GM19238 (cell line): Measurements from ENCODE around the gene CIAPIN1.

Experiments
- DNase-seq: peaks from one replicate; pipeline ENCODE4 v3.0.0; 2011; ENCODE audit warnings: low spot score; ENCODE audit not compliant: insufficient read length

The CIAPIN1 gene

DNA sequence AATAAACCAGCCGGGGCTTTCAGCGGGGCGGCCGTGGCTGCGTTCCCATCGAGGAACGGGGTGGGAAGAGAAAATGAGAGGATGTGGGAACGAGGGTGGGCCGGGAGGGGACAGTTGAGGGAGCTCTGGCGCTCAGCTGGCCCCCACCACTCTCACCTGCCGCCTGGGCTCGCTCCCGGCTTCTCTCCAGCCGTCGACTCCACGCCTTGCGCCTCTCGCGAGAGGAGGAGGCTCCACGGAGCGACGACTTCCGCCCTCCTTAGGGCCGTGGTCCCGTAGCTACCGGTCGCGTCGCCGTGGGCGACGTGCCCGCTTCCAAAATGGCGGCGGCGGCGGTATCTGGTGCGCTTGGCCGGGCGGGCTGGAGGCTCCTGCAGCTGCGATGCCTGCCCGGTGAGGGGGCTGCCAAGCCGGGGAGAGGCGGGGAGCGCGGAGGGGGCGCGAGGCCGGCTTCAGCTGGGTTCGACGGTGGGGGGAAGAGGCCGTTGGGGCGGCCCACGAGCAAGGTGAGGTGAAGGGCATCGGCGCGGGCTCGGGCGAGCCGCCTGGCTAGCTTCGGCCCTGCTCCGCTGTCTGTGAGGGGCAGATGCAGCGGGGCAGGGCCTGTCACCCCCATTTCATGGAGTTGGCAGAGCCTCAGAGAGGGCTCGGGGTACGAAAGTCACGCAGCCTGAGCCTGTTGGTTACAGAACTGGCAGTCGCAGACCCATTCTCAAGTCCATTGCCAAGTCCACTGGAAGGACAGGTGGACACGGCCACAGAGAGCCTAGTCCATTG lies at the start of gene CIAPIN1, which contains the start of gene COQ9:
CIAPIN1 (minus strand) TSS at position 200 of the 777 bp plus-strand sequence. CDS start 6,457 bp downstream, outside the sequence.
COQ9 (plus strand) TSS at position 294 of the 777 bp plus-strand sequence; CDS start at position 321, 27 bp downstream.
- DNase-seq, result peak; percentile 93

DNA sequence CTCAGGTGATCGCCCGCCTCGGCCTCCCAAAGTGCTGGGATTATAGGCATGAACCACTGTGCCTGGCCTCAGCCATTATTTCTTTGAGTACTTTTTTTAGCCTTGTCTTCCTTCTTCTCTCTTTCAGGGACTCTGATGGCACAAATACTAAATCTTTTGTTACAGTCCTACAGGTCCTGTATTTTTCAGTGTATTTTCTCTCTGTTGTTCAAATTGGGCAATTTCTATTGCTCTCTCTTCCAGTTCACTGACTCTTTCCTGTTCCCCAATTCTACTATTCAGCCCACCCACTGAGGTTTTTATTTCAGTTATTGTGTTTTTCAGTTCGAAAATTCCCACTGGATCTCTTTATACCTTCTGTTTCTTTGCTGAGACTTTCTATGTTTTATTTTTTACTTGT lies 46.6 kb upstream of the CIAPIN1 start:
- DNase-seq, result no peak

DNA sequence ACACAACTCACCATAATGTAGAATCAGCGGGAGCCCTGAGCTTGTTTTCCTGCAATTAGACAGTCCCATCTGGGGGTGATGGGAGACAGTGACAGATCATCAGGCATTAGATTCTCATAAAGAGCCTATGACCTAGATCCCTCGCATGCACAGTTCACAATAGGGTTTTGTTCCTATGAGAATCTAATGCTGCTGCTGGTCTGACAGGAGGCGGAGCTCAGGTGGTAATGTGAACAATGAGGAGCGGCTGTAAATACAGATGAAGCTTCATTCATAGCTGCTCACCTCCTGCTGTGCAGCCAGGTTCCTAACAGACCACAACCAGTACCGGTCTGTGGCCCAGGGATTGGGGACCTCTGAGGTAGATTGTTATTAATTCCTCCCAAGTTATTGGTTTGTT lies 42.0 kb upstream of the CIAPIN1 start:
- no peak for DNase-seq

DNA sequence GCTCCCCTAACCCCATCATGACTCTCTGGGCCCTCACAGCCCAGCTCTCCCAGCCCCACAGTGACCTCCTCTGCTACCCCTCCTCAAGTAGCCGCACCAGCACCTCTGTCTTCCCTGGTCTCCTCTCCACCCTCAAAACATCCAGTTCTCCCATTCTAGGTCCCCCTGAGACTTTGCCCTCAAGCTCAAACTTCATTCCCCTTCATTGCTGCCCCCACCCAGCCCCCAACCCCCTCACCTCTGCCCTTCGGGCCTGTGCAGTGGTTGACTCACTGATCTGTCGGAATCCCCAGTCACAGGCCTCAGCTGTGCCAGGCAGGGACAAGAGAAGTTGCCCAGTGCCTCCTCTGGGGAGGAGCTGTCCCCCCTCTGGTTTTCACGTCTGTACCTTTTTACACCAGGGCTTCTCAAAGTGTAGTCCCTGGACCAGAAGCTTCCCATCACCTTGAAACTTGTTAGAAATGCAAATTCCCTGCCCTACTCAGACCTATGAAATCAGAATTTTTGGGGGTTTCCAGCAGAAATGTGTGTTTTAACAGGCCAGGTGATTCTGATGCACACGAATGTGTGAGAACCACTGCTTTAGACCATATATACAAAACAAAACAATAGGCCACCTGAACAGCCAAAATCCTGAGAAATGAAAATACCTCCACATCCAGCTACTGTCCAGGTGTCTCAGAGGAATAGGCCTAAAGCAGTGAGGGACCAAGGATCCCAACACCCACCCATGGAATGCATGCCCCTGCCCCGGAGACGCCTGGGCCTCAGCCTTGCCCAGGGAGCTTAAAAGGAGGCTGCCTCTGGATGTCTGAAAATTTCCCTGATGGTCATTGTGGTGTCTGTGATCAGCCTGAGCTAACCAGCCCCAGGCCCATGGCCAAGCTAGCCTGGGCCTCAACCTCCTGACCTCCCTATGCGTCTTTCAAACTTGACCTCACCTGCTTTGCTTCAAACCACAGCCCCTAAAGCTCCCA lies 40.0 kb upstream of the CIAPIN1 start:
- no peak for DNase-seq

DNA sequence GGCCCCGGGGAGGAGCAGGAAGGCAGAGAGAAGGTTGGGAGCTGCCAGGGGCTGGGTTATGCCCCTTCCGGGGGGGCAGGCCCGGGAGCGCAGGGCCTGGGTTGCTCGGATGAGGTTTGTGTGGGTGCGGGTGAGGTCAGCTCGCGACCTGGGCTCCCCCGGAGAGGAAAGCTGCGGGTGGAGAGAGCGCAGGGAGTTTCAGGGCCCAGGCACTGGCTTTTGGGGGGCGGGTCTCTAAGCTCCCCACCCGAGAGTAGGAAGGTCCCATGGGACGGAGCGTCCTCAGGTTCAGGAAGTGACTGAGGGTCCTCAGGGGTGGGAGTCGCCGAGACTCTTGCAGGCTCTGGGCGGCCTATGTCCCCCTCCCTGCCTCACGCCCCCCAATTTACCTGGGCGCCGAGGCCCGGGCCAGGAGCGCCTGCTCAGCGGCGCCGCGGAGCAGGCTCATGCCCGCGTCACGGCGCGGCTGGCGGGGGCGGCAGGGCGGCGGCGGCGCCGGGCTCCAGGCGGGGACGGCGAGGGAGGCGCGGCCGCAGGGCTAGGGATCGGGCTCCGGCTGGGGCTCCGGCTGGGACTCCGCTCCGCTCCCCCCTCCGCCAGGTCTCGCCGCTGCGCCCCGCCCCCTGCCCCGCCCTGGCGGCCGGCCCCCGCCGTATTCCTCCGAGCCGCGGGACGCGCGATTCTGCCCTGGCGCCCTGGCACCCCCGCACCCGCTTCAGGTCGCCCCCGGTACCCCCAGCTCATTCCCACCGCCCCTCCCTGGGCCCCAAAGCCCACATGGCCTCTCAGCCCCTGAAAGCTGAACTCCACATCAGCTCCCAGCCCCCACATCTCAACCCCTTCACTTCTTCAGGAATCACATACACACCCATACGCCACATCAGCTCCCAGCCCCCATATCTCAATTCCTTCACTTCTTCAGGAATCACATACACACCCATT lies 39.0 kb upstream of the CIAPIN1 start, which contains the start of gene DOK4:
DOK4 (minus strand) TSS at position 578 of the 942 bp plus-strand sequence. CDS start 6,986 bp downstream, outside the sequence.
- peak; percentile 95 for DNase-seq

DNA sequence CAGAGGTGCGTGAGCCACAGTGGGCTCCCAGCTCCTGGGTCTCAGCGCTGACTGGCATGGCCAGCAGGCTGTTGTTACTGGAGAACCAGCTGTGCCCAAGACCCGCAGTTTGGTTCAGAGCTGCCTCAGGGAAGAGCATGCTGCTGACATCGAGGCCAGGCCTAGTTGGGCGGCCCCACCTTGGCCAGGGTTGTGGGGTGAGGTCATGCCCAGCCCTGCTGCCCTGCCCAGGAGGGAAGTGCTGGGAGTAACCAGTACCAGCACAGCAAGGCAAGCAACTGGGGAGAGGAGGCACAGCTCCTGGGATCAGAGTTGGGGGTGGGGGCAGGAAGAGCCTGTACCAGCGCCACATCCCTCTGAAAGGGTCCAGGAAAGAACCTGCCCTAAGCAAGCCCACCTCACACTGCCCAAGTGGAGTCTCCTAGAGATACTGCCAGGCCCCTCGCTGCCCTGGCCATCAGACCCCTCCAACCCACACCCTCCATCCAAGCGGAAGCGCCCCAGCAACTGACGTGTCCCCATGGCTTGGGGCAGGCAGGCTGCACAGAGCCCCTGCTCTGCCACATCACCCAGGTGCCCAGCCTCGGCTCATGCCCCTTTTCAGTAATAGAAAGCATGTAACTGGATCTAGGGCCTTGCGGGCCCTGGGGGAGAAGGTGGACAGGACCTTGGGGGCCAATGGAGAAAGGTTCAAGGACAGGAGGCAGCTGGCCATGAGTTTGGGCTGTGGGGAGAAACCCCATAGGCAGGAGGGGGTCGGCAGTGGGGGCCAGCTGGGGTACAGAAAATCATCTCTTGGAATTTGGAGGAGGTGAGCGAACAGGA lies 38.1 kb upstream of the CIAPIN1 start:
- DNase-seq, result no peak

DNA sequence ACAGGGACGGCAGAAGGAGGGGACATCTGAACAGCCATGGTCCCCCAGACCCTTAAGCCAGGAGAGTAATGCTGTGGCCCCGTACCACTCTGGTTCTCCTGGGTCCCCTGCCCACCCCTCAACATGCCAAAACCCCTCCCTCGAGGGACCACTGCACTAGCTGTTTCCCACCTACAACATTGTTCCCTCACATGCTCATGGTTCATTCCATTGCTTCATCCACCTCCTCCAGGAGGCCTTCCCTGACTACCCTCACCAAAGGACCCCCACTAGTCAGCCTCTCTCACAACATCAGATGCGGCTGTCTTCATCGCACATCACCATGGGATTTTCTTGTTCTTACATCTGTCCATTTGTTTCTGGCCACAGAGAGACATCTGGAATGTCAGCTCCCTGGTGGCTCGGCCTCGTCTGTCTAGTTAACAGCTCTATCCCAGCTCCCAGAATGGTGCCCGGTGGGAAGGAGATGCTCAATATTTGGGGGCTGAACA lies 37.4 kb upstream of the CIAPIN1 start:
- no peak for DNase-seq

DNA sequence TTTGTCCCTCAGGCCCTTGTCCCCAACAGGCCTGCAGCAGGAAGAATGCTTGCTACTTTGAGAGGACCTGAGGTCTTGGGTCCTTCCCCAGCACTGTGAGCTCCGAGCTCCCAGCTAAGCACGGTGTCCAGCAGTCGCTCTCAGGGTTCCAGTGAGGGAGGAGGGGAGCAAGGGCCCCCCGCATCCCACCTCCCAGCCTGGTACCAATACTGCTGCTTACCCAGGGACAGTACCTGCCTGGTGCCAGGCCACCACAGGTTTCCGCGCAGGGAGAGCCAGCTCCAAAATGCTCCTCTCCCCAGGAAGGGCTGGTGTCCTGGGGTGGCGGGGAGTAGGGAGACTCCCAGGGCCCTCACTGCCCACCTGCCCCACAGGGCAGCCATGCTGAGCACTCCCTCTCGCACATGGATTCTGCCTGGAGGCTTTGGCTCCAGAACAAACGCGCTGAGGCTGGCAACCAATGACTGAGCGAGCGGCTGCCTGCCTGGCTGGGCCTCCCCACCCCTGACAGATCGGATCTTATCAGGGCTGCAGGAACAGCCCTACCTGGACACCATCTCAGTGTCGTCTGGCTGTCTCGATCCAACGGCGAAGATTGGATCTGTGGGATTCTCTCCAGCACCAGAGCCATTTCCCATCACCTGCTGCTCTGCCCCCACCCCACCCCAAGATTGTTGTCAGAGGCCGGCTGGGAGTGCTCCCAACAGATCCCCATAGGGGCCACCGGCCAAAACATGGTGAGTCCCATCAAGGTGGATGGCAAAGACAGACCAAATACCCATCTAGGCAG lies 36.7 kb upstream of the CIAPIN1 start:
- no peak for DNase-seq

DNA sequence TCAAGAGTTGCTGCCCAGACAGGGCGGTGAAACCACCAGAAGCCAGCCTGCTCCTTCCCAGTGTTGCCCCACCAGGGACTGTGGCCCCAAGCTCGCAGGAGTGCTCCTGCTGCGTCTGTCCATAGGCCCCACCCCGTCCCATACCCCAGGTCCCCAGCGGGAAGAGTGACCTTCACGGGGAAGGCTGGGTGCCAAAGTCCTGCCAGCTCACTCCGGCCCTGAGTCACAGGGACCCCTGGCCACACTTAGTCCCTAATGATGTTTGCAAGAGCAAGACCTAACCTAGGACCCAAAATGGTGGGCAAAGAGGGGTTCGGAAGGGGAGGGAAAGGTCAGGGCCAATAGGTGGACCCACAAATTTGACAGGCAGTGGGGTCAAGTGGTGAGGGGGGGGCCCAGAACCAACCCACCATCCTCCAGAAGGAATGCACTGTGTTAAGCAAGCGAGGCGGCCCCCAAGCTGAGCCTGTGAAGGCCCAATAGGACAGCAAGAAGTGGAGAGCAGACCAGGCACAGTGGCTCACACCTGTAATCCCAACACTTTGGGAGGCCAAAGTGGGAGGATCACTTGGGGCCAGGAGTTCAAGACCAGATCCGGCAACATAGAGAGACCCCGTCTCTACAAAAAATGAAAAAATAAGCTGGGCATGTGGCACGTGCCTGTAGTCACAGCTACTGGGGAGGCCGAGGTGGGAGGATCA lies 35.8 kb upstream of the CIAPIN1 start:
- no peak for DNase-seq

DNA sequence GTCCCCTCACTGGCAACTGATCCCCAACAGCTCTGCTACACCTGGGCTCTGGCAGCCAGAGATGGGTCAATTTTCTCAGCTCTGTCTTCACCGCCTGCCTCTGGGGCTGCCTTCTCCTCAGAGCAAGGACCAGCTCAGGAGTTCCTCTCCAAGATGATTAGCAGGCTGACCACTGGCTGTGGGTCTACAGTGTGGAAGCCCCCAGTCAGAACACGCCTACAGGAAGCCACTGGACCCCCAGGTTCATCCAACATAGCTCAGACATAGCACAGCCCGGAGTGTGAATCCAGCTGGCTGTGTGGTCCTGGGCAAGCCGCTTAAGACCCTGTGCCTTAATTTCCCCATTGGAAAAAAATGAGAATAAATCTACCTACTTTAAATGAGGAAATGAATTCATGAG lies 34.2 kb upstream of the CIAPIN1 start:
- DNase-seq, result no peak

DNA sequence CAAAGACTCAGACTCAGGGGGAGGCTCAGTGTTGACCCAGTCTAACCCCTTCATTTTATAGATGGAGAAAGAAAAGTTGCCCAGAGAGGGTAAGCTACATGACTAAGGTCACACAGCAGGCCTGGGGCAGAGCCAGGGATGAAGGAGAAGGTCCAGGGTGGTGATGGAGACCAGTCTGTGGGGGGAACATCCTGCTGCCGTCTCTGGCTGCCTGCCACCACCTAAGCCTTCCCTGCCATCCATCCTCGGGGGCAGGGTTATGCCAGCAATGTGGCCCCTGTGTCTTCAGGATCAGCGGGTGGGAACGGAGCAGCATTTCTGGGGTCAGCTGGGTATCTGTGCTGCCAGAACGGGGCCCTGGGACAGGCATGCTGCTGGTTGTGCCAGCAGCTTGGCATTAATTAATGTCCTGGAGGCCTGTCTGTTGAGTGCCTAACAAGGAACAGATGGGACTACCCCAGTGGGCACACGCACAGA lies 33.6 kb upstream of the CIAPIN1 start:
- DNase-seq, result no peak

DNA sequence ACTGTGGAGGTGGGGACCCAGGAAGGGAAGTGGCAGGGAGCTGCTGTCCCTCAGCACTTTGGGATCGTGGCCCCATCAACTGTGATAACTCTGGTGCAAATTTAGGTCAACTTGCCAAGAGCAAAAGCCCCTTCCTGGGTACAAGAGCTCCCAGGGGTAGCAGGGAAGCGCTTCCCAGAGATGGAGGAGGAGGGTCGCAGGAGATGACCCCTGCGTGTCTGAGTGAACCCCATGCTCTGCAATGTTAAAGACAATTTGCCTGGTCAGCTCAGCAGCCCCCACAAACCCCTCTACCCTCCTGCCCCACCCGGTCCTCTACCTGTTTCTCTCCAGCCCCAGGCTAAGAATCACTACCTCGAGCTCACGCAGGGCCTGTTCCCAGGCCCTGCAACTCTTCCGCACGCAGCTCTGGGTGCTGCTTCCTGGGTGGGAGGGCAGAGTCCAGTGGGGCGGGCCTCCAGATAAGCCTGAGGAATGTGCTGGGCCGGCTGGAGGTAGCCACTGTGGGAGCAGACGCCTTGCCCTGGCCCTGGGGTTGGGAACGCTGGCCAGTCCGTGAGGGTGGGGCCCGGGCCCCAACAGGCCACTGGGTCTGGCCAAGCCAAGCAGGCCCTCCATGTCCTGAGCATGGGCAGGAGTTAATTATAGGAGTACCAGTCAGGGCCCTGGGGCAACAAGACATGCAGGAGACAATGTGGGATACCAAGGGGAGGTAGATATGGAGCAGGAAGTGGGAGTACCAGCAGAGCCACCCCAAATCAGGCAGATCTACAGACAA lies 33.0 kb upstream of the CIAPIN1 start:
- no peak for DNase-seq

DNA sequence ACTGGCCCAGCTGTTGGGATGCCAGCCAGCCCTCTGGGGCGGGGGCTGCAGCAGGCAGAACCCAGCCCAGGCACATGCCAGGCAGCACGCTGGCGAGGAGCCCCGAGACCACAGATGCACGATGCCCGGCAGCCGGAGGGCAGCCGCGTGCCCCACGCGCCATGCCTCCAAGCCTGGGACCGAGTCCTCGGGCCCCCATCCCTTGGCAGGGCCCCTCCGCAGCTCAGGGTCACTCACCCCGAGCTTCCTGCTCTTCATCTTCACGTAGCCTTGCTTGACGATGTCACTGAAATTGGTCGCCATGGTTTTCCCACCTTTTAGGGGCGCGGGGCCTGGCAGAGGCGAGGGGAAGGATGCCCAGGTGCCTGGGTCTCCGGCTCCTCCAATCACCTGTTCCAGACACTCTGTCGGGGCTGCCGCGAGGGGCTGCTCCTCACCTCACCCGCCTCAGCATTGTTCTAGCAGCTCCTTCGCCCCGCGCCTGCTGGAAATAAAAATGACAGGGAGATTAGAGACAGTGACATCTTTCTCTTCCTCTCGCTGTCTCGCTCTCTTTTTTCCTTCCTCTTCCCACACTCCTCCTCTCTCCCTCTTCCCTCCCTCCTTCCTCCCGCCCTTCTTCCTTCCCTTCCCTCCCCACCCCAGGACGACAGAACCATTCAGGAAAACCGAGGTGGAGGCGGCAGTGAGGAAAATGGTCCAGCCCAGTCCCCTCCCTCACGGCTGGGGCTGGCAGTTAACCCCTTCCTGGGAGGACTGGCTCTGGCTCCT lies 32.2 kb upstream of the CIAPIN1 start:
- no peak for DNase-seq

DNA sequence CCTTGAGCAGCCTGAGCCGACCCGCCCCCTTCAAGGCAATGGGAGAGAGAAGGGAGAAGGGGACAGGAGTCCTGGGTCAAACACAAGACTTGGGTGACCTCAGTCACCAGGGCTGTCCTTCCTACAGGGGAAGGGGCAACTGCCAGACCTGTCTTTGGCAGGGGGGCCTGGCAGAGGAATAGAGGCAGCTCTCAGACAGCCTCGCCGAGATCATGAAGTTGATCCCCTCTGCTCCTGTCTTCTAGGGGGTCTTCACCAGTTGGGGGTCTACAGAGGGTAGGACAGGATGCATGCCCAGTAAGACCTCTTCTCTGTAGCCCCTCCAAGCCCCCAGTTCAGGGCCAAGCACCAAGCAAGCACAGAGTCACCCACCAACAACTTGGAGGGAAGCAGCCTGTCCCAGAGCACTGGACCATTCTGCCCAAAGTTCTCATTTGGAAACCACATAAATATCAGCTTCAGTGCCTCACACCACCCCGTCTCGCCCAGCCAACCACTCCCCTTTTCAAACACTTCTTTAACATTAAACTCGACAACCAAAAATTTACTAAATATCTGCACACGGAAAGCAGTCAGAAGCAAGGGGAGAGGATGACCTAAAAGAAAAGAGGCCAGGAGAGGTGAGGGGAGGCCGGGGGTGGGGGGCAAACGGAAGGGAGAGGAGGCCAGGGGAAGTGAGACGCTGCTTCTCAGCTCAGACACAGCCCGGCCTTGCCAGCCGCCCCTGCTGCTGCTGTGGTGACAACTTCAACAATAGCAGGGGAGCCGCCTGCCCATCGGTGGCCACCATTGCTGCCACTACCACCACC lies 31.4 kb upstream of the CIAPIN1 start:
- no peak for DNase-seq

DNA sequence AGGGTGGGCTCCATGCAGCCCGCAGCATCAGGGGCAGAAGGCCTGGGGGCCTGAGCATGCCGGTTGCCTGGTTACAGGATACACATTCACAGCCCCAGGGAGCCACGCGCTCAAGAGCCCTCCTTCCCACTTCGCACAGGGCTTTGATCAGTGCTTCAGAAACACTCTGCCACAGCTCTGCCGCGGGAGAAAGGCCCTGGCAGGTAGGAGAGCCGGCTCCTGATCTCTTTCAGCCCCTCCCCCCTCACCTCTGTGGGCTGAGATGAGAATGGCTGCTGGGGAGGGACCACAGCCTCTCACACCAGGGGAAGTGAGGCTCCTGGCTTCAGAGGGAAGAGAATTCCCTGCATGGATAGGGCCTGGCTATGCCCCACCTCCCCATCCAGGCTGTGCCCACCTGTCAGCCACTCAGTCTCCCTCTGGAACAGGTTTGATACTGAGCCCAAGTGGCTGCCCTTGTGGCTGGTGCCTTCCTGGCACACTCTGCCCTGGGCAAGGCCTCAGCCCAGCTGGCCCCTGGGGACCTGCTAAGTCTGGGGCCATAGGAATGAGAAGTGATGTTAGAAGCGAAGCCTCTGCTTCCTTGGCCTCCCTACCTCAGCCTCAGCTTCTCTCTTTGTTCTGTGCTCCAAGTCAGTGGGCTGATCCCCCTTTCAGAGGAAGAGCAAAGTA lies 30.5 kb upstream of the CIAPIN1 start:
- DNase-seq, result no peak
